ENCODE results near the gene PRMT7. TPM values are rescaled to one million over a fixed set of nuclear protein-coding genes. Genes with fewer than 3 reads are reported as not detected.

Gene PRMT7
- total and polyA plus RNA-seq, 2 of the 8 experiments (the other 6 are each of a cell fraction or from before 2014, with no cell fraction given) = 48.2 to 49.3 TPM

GRCh38 chr16:68382296-68382718 lies 71.5 kb downstream of the PRMT7 start (continued):
- no peak for TF ChIP-seq GTF2F1 (IDR thresholded peaks at IDR 0.05; ENCODE audit: borderline replicate concordance, low read depth, low read length)
